Gastrocnemius medialis (tissue), 4 donors: ENCODE measurements around the gene TLL2.

Source experiments
- POLR2A ChIP-seq, 2 donors: fragments of 450-650 bp; IDR thresholded peaks; one replicate each; pipeline ENCODE4 v1.6.1; 2017; ENCODE audit warnings: antibody characterized with exemption in 2 of 2, mild to moderate bottlenecking in 2 of 2, moderate library complexity in 2 of 2
- TF ChIP-seq, protein P1 (sequence below), 5 experiments: fragments of 450-650 bp in 3 of 5; fragments of 200-600 bp in 2 of 5; sonication (generic) in 2 of 5; IDR thresholded peaks in 4 of 5; conservative IDR thresholded peaks in 1 of 5; 1 replicate in 4 of 5; 2 replicates in 1 of 5; pipeline ENCODE4 v1.5.1; 2016 to 2019; ENCODE audit warnings: antibody characterized with exemption in 5 of 5, mild to moderate bottlenecking in 3 of 5, moderate library complexity in 3 of 5

DNA sequence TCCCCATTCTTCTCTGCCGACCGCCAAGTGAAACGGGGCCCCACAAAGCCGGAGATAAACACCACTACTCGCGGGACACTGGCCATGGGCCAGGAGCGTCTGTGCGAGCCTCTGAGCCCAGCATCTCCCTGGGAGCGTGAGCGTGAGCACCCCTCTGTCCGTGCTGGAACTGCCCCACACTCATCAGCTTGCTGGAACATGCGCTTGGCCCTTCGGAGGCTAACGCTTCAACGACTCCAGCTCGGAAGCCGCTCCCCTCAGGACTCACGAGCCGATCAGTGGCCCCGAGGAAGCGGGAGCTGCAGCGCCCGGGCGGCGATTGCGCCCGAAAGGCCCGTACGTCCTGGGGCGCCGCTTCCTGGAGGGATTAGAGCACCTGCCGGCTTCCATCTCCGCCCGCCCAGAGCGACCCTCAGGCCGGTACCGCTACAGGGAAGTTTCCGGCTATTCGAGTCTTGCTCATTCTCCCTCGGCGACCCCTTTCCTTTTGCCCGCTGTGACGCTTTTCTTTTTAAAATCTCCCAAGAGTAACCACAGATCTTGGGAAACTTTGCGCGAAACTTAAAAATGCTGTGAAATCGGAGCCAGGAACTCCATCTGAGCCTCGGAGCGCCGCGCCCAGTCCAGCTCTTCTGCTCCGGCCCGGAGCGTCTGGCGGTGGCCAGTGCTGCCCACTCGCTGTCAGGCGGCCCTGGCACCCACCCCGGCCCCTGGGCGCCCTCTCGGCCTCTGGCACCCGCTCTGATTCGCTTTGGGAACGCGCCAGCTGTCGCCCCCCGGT lies 1.0 kb downstream of the TLL2 start:
- no peak for TF ChIP-seq POLR2A (IDR thresholded peaks at IDR 0.05)
- TF ChIP-seq, protein P1, sequence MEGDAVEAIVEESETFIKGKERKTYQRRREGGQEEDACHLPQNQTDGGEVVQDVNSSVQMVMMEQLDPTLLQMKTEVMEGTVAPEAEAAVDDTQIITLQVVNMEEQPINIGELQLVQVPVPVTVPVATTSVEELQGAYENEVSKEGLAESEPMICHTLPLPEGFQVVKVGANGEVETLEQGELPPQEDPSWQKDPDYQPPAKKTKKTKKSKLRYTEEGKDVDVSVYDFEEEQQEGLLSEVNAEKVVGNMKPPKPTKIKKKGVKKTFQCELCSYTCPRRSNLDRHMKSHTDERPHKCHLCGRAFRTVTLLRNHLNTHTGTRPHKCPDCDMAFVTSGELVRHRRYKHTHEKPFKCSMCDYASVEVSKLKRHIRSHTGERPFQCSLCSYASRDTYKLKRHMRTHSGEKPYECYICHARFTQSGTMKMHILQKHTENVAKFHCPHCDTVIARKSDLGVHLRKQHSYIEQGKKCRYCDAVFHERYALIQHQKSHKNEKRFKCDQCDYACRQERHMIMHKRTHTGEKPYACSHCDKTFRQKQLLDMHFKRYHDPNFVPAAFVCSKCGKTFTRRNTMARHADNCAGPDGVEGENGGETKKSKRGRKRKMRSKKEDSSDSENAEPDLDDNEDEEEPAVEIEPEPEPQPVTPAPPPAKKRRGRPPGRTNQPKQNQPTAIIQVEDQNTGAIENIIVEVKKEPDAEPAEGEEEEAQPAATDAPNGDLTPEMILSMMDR (IDR thresholded peaks at IDR 0.05 in 4 of 5, conservative IDR thresholded peaks at IDR 0.05 in 1 of 5) = no peak
